GM12873 (cell line): ENCODE results near the gene TSPAN9.

Experiments
- CTCF ChIP-seq: IDR thresholded peaks from 2 replicates; pipeline ENCODE4 v1.5.1; 2012; ENCODE audit warnings: low read depth, mild to moderate bottlenecking, moderate library complexity, low read length, control low read depth; ENCODE audit not compliant: insufficient read depth; ENCODE audit errors: missing control alignments

TSPAN9 gene

GRCh38 chr12:3218228-3219171, 141.3 kb downstream of the TSPAN9 start:
- TF ChIP-seq CTCF = no peak

GRCh38 chr12:3219233-3219632, 142.1 kb downstream of the TSPAN9 start:
- TF ChIP-seq CTCF = no peak

GRCh38 chr12:3220382-3221321, 143.5 kb downstream of the TSPAN9 start:
- no peak for TF ChIP-seq CTCF

GRCh38 chr12:3222306-3222705, 145.1 kb downstream of the TSPAN9 start:
- TF ChIP-seq CTCF = no peak

- TF ChIP-seq CTCF = no peak
Measured at GRCh38 chr12:3222979-3223378, 145.8 kb downstream of the TSPAN9 start.

DNA sequence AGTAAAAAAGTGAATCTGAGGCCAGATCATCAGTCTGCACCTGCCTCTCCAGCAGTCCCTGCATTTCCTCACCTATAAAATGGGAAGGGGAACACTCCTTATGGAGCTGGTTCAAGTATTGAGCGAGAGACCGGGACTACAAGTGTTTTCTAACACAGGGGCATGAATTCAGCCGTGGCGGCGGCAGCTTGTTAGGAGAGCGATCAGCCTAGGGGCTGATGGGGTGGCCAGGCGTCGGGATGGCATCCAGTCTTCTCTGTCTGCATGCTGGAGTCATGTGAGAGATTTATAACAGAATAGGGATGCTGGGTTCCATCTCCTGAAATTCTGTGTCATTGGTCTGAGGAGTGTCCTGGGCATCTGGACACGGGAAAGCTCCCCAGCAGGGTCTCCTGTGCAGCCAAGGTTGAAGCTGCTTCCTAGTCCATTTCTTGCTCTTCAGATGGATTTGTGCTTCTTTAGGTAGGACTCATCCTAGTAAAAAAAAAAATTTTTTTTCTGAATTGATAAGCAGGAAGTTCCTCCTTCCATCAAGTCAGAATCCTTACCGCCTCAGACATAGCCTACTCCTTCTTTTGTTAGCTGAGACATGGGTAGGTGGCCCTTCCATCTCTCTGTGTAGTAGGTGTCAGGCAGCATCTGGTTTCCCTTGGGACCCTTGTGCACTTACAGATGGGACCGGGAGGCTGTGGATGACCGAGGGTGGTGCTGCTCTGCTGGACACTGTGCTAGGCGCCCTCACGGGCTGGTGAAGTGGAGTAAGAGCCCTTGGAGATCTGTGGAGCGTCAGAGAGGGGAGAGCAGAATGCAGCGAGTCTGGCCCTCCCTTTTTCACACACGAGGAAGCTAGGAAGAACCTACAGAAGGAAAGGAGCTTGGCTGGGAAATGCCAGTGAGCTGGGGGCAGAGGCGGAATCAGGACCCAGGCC, 146.7 kb downstream of the TSPAN9 start:
- no peak for TF ChIP-seq CTCF
